Chondrocyte (in vitro differentiated cells): ENCODE measurements around the gene OGFOD2. TPM values are rescaled to one million over a fixed set of nuclear protein-coding genes. Genes with fewer than 3 reads are reported as not detected.

Experiments used
- DNase-seq: peaks from one replicate; pipeline ENCODE4 v3.0.0; 2021; ENCODE audit warnings: mixed read lengths, low spot score
- H3K27ac Mint-ChIP-seq: one replicate; pipeline ENCODE4 v1.8.0; 2021; ENCODE audit warnings: mild to moderate bottlenecking, moderate library complexity, mixed read lengths; ENCODE audit not compliant: unreplicated experiment
- H3K27me3 Mint-ChIP-seq: 2 replicates; pipeline ENCODE4 v1.8.0; 2021; ENCODE audit warnings: low read depth, mixed read lengths
- H3K36me3 Mint-ChIP-seq: 2 replicates; pipeline ENCODE4 v1.8.0; 2021; ENCODE audit warnings: low read depth, mixed read lengths
- H3K4me1 Mint-ChIP-seq: 2 replicates; pipeline ENCODE4 v1.8.0; 2021; ENCODE audit warnings: low read depth, mild to moderate bottlenecking, mixed read lengths
- H3K4me3 Mint-ChIP-seq: one replicate; pipeline ENCODE4 v1.8.0; 2021; ENCODE audit warnings: mild to moderate bottlenecking, moderate library complexity, mixed read lengths; ENCODE audit not compliant: unreplicated experiment
- H3K9me3 Mint-ChIP-seq: 2 replicates; pipeline ENCODE4 v1.8.0; 2021; ENCODE audit warnings: low read depth, mixed read lengths
- CTCF ChIP-seq: fragments of 200-600 bp; sonication (generic); IDR thresholded peaks from 2 replicates; pipeline ENCODE4 v1.5.0; 2021; ENCODE audit warnings: antibody characterized with exemption, mild to moderate bottlenecking, moderate library complexity
- total RNA-seq: library from RNA; stranded (reverse); gene quantifications from 3 replicates; pipeline ENCODE4 v1.2.1, GENCODE V29; 2021

OGFOD2 gene
- total RNA-seq, 1 donor from 2014 or later: 12.0 TPM

- no peaks in the 10 kb centered on the region for H3K9me3 Mint-ChIP-seq
- TF ChIP-seq CTCF: no peak
- no peaks in the 10 kb centered on the region for H3K36me3 Mint-ChIP-seq
- H3K27ac Mint-ChIP-seq: no peak overlapping the region
- H3K4me1 Mint-ChIP-seq: peaks cover 39% of the 10 kb centered on the region
- peak; percentile 90 for DNase-seq
- no peak overlapping the region for H3K4me3 Mint-ChIP-seq
- no peaks in the 10 kb centered on the region for H3K27me3 Mint-ChIP-seq
These were observed 11.3 kb downstream of the OGFOD2 start for GRCh38 chr12:122986258-122986871.

GRCh38 chr12:122987086-122987951 lies 12.3 kb downstream of the OGFOD2 start:
- Mint-ChIP-seq H3K4me3 (no peak overlapping the region), H3K36me3 (no peaks in the 10 kb centered on the region), H3K9me3 (no peaks in the 10 kb centered on the region), H3K4me1 (peaks cover 30% of the 10 kb centered on the region), H3K27me3 (no peaks in the 10 kb centered on the region), H3K27ac (no peak overlapping the region)
- DNase-seq: no peak
- TF ChIP-seq CTCF: no peak

- Mint-ChIP-seq H3K27ac (no peak overlapping the region), H3K36me3 (no peaks in the 10 kb centered on the region), H3K9me3 (no peaks in the 10 kb centered on the region), H3K4me3 (no peak overlapping the region), H3K4me1 (peaks cover 22% of the 10 kb centered on the region), H3K27me3 (no peaks in the 10 kb centered on the region)
- DNase-seq: no peak
- TF ChIP-seq CTCF: no peak
These were observed 13.0 kb downstream of the OGFOD2 start for GRCh38 chr12:122988036-122988435.

GRCh38 chr12:122988612-122989212 lies 13.7 kb downstream of the OGFOD2 start:
- TF ChIP-seq CTCF: no peak
- Mint-ChIP-seq H3K9me3 (no peaks in the 10 kb centered on the region), H3K4me3 (no peak overlapping the region), H3K36me3 (no peaks in the 10 kb centered on the region), H3K27ac (no peak overlapping the region), H3K4me1 (peaks cover 16% of the 10 kb centered on the region), H3K27me3 (no peaks in the 10 kb centered on the region)
- no peak for DNase-seq

GRCh38 chr12:122989225-122989839 lies 14.3 kb downstream of the OGFOD2 start:
- Mint-ChIP-seq H3K4me1 (peaks cover 9% of the 10 kb centered on the region), H3K36me3 (no peaks in the 10 kb centered on the region), H3K9me3 (no peaks in the 10 kb centered on the region), H3K4me3 (no peak overlapping the region), H3K27me3 (no peaks in the 10 kb centered on the region), H3K27ac (no peak overlapping the region)
- DNase-seq: no peak
- TF ChIP-seq CTCF: no peak
